ENCODE results near the gene INA.
A peak's percentile ranks its signal among the peaks of the same experiment; 100 is the strongest.
"Not testable (repeated sequence)": the region's sequence is repeated elsewhere in the genome, so short reads cannot be mapped to it uniquely, and the experiment has no call there.

Gene INA

DNA sequence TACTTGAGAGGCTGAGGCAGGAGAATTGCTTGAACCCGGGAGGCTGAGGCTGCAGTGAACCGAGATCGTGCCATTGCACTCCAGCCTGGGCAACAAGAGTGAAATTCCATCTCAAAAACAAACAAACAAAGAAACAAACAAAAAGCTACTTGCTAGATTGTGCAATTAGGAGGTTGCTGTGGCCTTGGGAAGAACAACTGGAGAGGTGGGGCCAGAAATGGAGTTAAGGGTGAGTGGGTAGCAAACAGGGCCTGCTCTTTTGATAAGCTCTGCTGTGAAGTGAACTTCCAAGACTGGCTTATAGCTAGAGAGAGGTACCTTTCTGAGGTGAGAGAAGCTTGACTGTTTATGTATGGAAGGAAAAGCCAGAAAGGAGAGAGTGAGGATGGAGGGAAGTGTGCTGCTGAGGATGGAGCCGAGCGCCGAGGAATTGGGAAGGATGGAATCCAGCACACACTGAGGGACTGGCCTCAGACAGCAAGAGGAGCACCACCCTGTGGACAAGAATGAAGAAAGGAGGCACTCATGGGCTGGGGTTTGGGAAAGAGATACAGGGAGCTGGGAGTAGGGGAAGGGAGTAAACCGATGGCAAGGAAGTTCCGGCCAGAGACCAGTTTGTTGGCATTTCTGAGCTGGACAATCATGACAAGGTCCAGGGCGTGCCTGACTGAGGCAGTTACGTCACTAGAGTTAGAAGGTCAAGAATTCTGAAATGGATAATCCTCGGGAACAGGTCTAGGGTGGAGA is 38.3 kb upstream of the INA start:
- TF ChIP-seq, protein P1, sequence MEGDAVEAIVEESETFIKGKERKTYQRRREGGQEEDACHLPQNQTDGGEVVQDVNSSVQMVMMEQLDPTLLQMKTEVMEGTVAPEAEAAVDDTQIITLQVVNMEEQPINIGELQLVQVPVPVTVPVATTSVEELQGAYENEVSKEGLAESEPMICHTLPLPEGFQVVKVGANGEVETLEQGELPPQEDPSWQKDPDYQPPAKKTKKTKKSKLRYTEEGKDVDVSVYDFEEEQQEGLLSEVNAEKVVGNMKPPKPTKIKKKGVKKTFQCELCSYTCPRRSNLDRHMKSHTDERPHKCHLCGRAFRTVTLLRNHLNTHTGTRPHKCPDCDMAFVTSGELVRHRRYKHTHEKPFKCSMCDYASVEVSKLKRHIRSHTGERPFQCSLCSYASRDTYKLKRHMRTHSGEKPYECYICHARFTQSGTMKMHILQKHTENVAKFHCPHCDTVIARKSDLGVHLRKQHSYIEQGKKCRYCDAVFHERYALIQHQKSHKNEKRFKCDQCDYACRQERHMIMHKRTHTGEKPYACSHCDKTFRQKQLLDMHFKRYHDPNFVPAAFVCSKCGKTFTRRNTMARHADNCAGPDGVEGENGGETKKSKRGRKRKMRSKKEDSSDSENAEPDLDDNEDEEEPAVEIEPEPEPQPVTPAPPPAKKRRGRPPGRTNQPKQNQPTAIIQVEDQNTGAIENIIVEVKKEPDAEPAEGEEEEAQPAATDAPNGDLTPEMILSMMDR (IDR thresholded peaks at IDR 0.05; ENCODE audit: control insufficient read depth, insufficient read depth, low read depth, low read length, missing control alignments), result peak; percentile 76
- no peak for DNase-seq (ENCODE audit: low read depth)

DNA sequence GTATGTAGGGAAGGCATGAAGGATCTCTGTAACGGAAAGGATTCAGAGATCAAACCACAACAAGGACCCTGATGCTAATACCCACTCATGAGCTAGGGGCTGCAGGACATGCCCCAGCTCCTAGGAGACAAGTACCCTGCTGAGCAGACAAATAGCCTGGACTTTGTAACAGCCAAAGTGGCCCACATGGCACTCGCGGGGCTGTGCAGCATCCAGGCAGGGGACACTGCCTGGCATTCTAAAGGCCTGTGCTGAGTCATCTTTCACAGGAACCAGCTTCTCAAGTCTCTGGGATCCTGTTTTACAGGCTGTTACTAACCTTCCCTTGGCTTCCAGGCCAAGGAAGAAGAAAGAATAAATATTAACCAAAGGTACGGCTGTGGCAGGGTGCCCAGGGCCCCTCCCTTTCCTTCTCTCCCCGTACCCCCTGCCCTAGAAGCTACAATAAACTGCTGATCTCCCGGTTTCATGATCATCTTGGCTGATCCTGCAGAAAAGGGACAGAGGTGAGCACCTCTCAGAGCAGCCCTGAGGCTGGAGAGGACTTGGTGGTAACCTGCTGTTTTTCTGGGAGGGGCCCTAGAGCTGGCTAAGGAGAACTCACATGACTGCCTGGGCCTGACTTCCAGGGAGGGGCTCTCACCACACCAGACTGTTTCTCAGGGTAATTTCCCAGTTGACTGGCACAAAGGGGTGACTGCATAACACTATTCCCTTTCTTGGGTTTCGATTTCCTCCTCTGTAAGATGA is 35.5 kb upstream of the INA start:
- TF ChIP-seq, protein P1 (IDR thresholded peaks at IDR 0.05; ENCODE audit: control insufficient read depth, insufficient read depth, low read depth, low read length, missing control alignments), result no peak
- H3K4me3 ChIP-seq (ENCODE audit: control insufficient read depth, low read depth, low read length), result no peak overlapping the region
- DNase-seq (ENCODE audit: low read depth), result no peak

More for the DNA sequence above, 38.3 kb upstream of the INA start:
- no peak overlapping the region for H3K4me3 ChIP-seq (ENCODE audit: control insufficient read depth, low read depth, low read length)

DNA sequence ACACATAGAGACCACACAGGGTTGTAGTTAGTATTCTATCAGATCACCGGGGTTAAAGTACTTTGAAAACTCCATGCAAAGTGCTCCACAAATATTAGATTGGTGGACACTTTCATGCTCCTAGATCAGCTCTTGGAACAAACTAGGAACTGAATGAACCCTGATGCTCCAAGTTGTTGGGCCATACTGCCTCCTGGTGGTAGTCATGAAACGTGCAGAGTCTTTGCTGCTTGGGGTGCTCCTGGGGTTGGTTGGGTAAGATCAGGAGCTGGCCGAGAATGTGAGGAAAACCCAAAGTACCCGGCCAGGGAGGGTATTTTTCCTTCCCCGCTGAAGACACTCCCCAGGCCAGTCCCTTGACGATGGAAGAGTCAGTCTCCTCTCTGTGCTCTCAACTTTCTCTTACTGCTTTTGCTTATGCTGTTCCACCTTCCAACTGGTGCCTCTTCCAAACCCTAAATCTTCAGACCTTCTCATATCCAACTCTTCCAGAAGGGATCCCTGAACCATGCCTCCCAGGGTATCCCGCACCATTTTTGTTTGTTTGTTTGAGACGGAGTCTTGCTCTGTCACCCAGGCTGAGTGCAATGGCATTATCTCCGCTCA is 32.2 kb upstream of the INA start:
- TF ChIP-seq, protein P1 (IDR thresholded peaks at IDR 0.05; ENCODE audit: control insufficient read depth, insufficient read depth, low read depth, low read length, missing control alignments), result peak; percentile 92
- no peak overlapping the region for H3K4me3 ChIP-seq (ENCODE audit: control insufficient read depth, low read depth, low read length)
- DNase-seq (ENCODE audit: low read depth), result no peak

DNA sequence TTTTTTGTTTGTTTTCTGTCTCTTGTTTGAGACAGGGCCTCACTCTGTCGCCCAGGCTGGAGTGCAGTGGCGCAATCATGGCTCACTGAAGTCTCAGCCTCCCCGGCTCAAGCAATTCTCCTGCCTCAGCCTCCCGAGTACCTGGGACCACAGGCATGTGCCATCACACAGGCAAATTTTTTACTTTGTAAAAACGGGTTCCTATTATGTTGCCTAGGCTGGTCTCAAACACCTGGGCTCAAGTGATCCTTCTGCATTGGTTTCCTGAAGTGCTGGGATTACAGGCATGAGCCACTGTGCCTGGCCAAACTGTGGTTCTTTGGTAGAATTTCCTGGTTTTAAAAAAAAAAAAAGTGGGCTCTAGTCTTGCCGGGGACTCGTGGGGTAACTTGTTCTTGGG is 31.4 kb upstream of the INA start, which contains the start of gene RPEL1:
RPEL1 (plus strand) TSS at position 301 of the 400 bp plus-strand sequence. CDS start 110 bp downstream, outside the sequence.
- not testable (repeated sequence) for DNase-seq (ENCODE audit: low read depth)

DNA sequence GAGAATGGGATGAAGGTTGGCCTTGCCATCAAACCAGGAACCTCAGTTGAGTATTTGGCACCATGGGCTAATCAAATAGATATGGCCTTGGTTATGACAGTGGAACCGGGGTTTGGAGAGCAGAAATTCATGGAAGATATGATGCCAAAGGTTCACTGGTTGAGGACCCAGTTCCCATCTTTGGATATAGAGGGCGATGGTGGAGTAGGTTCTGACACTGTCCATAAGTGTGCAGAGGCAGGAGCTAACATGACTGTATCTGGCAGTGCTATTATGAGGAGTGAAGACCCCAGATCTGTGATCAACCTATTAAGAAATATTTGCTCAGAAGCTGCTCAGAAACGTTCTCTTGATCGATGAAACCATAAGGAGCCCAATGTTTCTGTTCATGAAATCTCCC is 30.6 kb upstream of the INA start:
- no peak overlapping the region for H3K4me3 ChIP-seq (ENCODE audit: control insufficient read depth, low read depth, low read length)
- no peak for DNase-seq (ENCODE audit: low read depth)
- TF ChIP-seq, protein P1 (IDR thresholded peaks at IDR 0.05; ENCODE audit: control insufficient read depth, insufficient read depth, low read depth, low read length, missing control alignments), result peak; percentile 39

More for the DNA sequence above, 31.4 kb upstream of the INA start, which contains the start of gene RPEL1:
- not testable (repeated sequence) for H3K4me3 ChIP-seq (ENCODE audit: control insufficient read depth, low read depth, low read length)

DNA sequence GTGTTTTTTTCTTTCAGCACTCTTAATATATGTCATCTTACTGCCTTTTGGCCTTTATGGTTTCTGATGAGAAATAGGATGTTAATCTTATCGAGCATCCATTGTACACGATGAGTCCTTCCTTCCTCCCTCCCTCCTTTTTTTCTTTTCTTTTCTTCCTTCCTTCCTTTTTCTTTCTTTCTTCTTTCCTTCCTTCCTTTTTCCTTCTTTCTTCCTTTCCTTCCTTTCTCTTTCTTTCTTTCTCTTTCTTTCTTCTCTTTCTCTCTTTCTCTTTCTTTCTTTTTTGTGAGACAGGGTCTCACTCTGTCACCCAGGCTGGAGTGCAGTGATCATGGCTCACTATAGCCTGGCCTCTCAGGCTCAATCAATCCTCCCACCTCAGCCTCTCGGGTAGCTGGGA is 22.8 kb upstream of the INA start:
- H3K4me3 ChIP-seq (ENCODE audit: control insufficient read depth, low read depth, low read length), result no peak overlapping the region
- no peak for DNase-seq (ENCODE audit: low read depth)
- TF ChIP-seq, protein P1 (IDR thresholded peaks at IDR 0.05; ENCODE audit: control insufficient read depth, insufficient read depth, low read depth, low read length, missing control alignments), result no peak

All from AG09309 (cell line).